Activated T-helper 2 cell treated with anti-CD3 and anti-CD28 coated beads, Interferon-gamma antibody, Interleukin-2, Interleukin-4, amounts not matched to agents 10 μg/mL and 5 μg/mL and 100 μg/mL, durations not matched to agents 14 hours and 24 hours and 36 hours (primary cell): ENCODE data around the gene MGMT. TPM values are rescaled to one million over a fixed set of nuclear protein-coding genes. Genes with fewer than 3 reads are reported as not detected.

Source experiments
- DNase-seq: peaks from one replicate; pipeline ENCODE4 v3.0.0; 2021; ENCODE audit warnings: low spot score
- H3K27ac Mint-ChIP-seq: one replicate; pipeline ENCODE4 v1.8.0; 2021; ENCODE audit warnings: mixed read lengths
- H3K27me3 Mint-ChIP-seq: one replicate; pipeline ENCODE4 v1.8.0; 2021; ENCODE audit warnings: low read depth, mixed read lengths
- H3K36me3 Mint-ChIP-seq: one replicate; pipeline ENCODE4 v1.8.0; 2021; ENCODE audit warnings: low read depth, mixed read lengths
- H3K4me1 Mint-ChIP-seq: one replicate; pipeline ENCODE4 v1.8.0; 2021; ENCODE audit warnings: low read depth, mixed read lengths
- H3K4me3 Mint-ChIP-seq: one replicate; pipeline ENCODE4 v1.8.0; 2021; ENCODE audit warnings: low read depth, mild to moderate bottlenecking, moderate library complexity, mixed read lengths
- H3K9me3 Mint-ChIP-seq: one replicate; pipeline ENCODE4 v1.8.0; 2021; ENCODE audit warnings: mixed read lengths
- intact Hi-C: fragments of 100-400 bp; cut with micrococcal nuclease; formaldehyde crosslinking; loops from one replicate; pipeline ENCODE4 v1.15.1; 2023
- total RNA-seq: library from RNA; stranded (reverse); gene quantifications from 2 replicates; pipeline ENCODE4 v1.2.3, GENCODE V29; 2022

The MGMT gene
- total RNA-seq, 1 donor from 2014 or later, result 15.8 TPM

DNA sequence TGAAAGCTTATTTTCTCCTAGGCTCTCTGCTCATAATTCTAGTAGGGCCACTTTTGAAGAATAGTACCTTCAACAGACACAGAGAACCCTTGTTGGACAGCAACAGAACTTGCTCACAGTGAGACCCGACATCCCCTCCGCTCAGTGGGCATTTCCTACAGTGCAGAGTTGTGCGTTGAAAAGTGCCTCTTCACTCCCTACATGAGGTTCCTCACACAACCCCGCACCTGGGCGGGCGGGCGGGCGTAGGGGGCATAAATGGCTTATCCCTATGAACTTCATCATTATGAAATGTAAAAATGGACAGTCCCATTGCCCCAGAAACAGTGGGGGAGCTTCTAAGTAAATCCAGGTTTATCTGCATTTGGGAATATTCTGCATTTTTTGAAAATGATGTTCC, 174.9 kb downstream of the MGMT start:
- Mint-ChIP-seq H3K27ac (no peak overlapping the region), H3K4me3 (no peak overlapping the region), H3K27me3 (no peaks in the 10 kb centered on the region), H3K36me3 (no peaks in the 10 kb centered on the region), H3K4me1 (no peaks in the 10 kb centered on the region), H3K9me3 (no peaks in the 10 kb centered on the region)
- intact Hi-C loops, result no loop called here
- no peak for DNase-seq

DNA sequence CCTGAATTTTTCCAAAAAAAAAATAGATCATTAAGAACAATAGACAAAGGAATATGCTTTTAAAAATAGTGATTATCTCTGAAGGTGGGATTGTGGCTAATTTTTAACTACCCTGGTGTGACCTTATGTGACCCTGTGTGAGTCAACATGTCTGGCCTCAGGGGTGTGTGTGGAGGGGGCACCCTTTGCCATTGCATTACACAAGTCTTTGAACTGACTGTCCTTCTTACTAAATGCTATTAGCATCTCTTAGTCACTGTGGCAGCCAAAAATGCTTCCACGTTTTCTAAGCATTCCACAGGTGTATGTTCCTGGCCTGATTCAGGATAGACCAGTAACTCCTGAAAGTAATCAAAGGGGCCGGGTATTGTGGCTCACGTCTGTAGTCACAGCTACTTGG, 175.4 kb downstream of the MGMT start:
- H3K9me3 Mint-ChIP-seq, result no peaks in the 10 kb centered on the region
- no peak overlapping the region for H3K27ac Mint-ChIP-seq
- no peaks in the 10 kb centered on the region for H3K4me1 Mint-ChIP-seq
- H3K4me3 Mint-ChIP-seq, result no peak overlapping the region
- no peak for DNase-seq
- H3K36me3 Mint-ChIP-seq, result no peaks in the 10 kb centered on the region
- H3K27me3 Mint-ChIP-seq, result no peaks in the 10 kb centered on the region
- intact Hi-C loops, result no loop called here

DNA sequence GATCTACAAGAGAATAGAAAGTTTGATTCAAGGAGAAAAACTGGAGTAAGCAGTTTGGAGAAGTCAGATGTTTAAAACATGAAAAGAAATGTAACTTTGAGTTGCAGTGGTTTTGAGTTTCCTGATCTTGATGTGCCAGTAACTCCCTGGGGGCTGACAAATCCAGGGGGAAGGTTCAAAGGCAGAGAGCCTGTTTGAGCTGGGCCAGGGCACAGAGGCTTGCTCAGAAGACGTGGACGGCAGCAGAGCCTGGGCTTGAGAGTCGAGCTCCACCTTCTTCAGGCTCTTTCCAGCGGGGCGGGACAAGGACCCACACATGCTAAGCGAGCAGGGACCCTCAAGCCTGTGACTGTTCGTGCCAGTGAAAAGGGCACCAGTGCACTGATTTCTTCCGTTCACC, 176.2 kb downstream of the MGMT start:
- no peaks in the 10 kb centered on the region for H3K9me3 Mint-ChIP-seq
- no peak for DNase-seq
- no peaks in the 10 kb centered on the region for H3K36me3 Mint-ChIP-seq
- H3K4me3 Mint-ChIP-seq, result no peak overlapping the region
- intact Hi-C loops, result no loop called here
- no peaks in the 10 kb centered on the region for H3K27me3 Mint-ChIP-seq
- H3K27ac Mint-ChIP-seq, result no peak overlapping the region
- H3K4me1 Mint-ChIP-seq, result no peaks in the 10 kb centered on the region

DNA sequence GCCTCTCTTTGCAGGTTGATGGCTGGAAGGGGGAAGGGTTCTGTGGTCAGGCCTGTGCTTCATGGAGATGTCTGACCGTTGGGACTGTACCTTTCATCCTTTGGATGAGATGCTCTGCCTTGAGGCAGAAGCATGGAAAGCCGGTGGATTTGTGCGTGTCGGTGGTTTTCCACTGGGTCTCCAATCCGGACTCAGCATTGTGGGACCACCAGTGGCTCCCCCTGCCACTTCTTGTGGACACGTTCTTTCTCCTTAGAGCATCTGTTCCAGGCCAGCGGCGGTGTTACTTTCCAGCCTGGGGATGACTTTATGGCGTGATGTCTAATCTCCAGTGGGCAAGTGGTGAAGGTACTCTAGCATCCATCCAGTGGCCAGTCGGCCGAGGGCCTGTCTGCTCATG, 178.4 kb downstream of the MGMT start:
- no peak for DNase-seq
- Mint-ChIP-seq H3K27ac (no peak overlapping the region), H3K4me3 (no peak overlapping the region), H3K36me3 (no peaks in the 10 kb centered on the region), H3K27me3 (no peaks in the 10 kb centered on the region), H3K9me3 (no peaks in the 10 kb centered on the region), H3K4me1 (no peaks in the 10 kb centered on the region)
- intact Hi-C loops, result no loop called here

DNA sequence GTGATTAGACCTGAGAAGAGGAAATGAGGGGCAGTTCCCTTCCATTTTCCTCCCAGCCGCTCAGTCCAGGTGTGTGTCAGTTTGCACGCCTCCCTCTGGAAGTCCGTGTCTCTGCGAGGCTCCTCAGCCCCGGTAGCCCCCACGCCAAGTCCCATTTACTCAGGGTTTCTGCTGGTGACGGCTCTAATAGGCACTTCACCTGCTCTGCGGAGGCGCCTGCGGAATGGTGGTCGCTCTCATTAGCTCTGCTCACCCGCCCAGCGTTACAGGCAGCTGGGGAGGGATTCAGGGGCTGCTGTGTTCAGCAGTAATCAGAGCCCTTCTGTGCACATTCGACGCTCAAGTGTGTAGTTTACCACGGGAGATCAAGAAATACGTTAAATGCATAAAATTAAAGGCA, 179.9 kb downstream of the MGMT start:
- no peak overlapping the region for H3K27ac Mint-ChIP-seq
- H3K36me3 Mint-ChIP-seq, result no peaks in the 10 kb centered on the region
- no peaks in the 10 kb centered on the region for H3K27me3 Mint-ChIP-seq
- H3K9me3 Mint-ChIP-seq, result no peaks in the 10 kb centered on the region
- H3K4me1 Mint-ChIP-seq, result no peaks in the 10 kb centered on the region
- DNase-seq, result no peak
- intact Hi-C loops, result no loop called here
- H3K4me3 Mint-ChIP-seq, result no peak overlapping the region

DNA sequence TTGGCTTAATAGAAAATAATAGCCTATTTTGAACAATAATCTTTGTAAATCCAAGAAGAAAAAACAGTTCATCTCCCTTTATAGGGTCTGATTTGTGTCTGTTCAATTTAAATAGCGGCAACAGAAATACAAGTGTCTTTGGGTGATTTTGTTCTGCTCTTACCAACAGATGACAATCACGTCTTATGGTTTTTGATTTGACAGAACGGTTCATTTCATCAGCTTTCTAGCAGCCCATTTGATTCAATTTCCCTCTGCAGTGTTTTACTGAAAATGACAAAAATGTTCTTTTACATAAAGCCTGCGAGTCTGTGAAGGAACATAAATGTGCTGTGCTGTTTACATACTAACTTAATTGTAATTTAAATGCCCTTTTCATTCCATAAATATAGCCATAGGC, 180.5 kb downstream of the MGMT start:
- Mint-ChIP-seq H3K4me3 (no peak overlapping the region), H3K27me3 (no peaks in the 10 kb centered on the region), H3K9me3 (no peaks in the 10 kb centered on the region), H3K4me1 (no peaks in the 10 kb centered on the region), H3K36me3 (no peaks in the 10 kb centered on the region), H3K27ac (no peak overlapping the region)
- DNase-seq, result no peak
- intact Hi-C loops, result no loop called here

DNA sequence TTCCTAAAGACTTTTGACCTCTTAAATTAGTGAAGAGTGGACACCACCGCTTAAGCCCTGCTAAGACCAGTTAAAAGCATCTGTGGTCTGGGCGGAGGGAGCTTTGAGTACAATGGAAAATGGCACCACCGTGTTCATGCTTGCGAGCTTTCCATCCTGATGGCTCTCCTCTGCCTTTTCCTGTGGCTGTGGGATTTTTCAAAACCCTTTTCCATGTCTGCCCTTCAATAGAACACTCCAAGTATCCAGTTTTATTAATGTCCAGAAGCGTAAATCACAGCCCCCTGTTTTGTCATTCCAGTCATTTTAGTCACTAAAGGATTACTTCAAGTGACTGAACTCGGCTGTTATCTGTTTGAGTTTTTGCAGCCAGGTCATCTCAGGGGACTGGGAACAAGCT, 181.8 kb downstream of the MGMT start:
- intact Hi-C loops, result no loop called here
- Mint-ChIP-seq H3K4me1 (no peaks in the 10 kb centered on the region), H3K27ac (no peak overlapping the region), H3K36me3 (no peaks in the 10 kb centered on the region), H3K9me3 (no peaks in the 10 kb centered on the region), H3K27me3 (no peaks in the 10 kb centered on the region), H3K4me3 (no peak overlapping the region)
- no peak for DNase-seq

DNA sequence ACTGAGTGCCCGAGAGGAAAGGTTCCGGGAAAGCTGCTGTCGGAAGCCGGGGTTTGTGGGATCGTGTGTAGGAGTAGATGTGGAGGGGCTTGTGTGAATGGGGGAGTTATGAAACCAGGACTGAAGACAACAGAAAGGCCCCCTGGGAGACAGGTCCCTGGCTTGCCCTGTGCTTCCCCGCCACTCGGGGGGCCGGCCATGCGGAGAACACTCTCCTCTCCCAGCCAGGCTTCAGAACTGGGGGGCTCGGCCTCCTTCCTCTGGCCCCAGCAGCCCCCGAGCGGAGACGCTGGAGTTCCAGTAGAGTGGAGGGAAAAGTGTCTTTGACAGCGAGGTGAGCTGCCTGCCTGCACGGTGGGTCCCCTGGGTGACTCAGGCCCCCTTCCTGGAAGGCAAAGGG, 185.0 kb downstream of the MGMT start:
- H3K4me3 Mint-ChIP-seq, result no peak overlapping the region
- H3K36me3 Mint-ChIP-seq, result no peaks in the 10 kb centered on the region
- DNase-seq, result no peak
- H3K27me3 Mint-ChIP-seq, result no peaks in the 10 kb centered on the region
- H3K4me1 Mint-ChIP-seq, result no peaks in the 10 kb centered on the region
- intact Hi-C loops, result no loop called here
- no peaks in the 10 kb centered on the region for H3K9me3 Mint-ChIP-seq
- no peak overlapping the region for H3K27ac Mint-ChIP-seq

DNA sequence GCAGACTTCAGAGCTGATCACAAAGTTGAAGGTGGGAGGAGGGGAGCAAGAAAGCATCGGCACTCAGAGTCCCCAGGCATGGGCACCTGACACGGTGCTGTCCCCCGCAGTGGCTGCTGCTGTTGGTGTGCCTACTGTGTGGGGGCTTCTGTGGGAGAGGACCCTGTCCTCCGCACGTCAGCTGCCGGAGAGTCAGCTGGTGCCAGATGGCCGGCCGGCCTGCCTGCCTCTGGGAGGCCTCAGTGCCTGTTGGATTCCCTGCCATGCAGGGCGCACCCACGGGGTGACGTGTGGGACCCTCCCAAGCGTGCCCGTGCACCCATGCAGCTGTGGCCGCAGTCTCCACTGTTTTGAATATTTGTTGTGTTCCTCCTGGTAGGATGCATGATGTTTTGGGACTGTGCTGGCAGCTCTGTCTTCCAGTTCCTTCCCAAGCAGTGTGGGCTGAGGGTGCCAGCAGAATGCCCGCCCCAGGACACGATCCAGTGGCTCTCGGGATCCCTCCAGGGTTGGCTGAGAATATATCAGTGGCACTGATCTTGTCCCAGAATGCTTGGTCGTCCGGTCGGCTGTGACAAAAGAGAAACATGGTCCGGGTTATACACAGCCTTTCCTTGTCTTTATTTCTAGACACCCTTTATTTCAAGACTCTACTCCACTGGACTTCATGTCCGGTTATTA, 185.6 kb downstream of the MGMT start:
- intact Hi-C loops, result no loop called here
- no peaks in the 10 kb centered on the region for H3K27me3 Mint-ChIP-seq
- DNase-seq, result no peak
- H3K4me3 Mint-ChIP-seq, result no peak overlapping the region
- H3K4me1 Mint-ChIP-seq, result no peaks in the 10 kb centered on the region
- H3K36me3 Mint-ChIP-seq, result no peaks in the 10 kb centered on the region
- H3K27ac Mint-ChIP-seq, result no peak overlapping the region
- H3K9me3 Mint-ChIP-seq, result no peaks in the 10 kb centered on the region

DNA sequence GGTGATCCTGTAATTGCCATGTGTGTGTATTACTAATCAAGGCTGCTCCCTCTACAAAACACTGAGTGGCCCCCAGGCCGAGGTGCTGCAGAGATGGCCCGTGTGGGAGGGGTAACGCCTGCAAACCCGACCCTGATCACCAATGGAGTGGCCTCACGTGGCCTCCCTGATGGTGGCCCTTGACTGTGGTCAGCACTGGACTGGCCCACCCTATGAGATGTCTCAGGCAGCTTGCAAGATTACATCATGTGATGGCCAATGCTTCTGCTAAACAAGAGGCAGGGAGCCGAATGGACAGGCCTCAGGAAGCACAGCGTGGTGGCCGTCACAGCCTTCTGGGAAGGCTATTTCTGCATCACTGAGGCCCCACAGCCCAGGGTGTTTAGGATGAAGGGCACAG, 186.4 kb downstream of the MGMT start:
- no peaks in the 10 kb centered on the region for H3K9me3 Mint-ChIP-seq
- no peak overlapping the region for H3K27ac Mint-ChIP-seq
- no peaks in the 10 kb centered on the region for H3K4me1 Mint-ChIP-seq
- H3K36me3 Mint-ChIP-seq, result no peaks in the 10 kb centered on the region
- H3K27me3 Mint-ChIP-seq, result no peaks in the 10 kb centered on the region
- no peak for DNase-seq
- intact Hi-C loops, result no loop called here
- no peak overlapping the region for H3K4me3 Mint-ChIP-seq

DNA sequence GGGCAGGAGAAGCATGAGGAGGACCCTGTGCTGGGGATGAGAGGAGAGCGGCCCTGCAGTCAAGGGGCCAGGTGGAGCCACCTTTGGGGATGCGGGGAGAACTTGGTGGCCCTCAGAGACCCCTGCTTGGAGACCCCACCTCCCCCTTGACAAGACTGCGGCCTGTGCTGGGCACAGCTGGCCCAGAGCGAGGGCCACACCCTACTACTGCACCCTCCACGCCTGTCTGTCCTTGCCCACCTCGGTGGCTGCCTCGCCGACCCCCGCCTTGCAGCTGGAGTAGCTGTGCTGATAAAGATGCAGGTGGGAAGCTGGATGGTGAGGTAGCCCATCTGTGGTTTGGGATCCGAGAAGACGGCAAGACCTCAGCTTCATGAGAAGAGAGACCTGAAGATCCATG, 186.8 kb downstream of the MGMT start:
- intact Hi-C loops, result no loop called here
- H3K4me1 Mint-ChIP-seq, result no peaks in the 10 kb centered on the region
- no peak for DNase-seq
- no peaks in the 10 kb centered on the region for H3K36me3 Mint-ChIP-seq
- no peaks in the 10 kb centered on the region for H3K9me3 Mint-ChIP-seq
- H3K27ac Mint-ChIP-seq, result no peak overlapping the region
- no peak overlapping the region for H3K4me3 Mint-ChIP-seq
- H3K27me3 Mint-ChIP-seq, result no peaks in the 10 kb centered on the region

DNA sequence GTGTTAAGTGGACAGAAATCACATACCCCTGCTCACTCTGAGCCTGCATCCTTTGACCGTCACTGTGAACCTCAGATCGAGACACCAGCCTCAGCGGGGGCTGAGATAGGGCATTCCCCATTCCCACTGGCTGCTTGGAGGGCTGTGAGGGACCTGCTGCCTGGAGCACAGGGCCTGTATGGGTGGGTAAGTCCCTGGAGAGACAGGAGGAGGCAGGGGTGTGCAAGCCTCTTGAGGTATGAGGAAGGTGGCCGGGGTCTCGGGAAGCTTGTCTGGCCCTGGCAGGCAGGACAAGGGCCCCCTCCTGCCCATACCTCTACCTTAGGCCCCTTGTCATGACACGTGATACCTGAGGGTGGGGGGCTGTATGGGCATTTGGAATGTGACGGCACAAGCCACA, 187.4 kb downstream of the MGMT start:
- Mint-ChIP-seq H3K27me3 (no peaks in the 10 kb centered on the region), H3K4me3 (no peak overlapping the region), H3K27ac (no peak overlapping the region), H3K36me3 (no peaks in the 10 kb centered on the region), H3K9me3 (no peaks in the 10 kb centered on the region), H3K4me1 (no peaks in the 10 kb centered on the region)
- DNase-seq, result no peak
- intact Hi-C loops, result no loop called here

DNA sequence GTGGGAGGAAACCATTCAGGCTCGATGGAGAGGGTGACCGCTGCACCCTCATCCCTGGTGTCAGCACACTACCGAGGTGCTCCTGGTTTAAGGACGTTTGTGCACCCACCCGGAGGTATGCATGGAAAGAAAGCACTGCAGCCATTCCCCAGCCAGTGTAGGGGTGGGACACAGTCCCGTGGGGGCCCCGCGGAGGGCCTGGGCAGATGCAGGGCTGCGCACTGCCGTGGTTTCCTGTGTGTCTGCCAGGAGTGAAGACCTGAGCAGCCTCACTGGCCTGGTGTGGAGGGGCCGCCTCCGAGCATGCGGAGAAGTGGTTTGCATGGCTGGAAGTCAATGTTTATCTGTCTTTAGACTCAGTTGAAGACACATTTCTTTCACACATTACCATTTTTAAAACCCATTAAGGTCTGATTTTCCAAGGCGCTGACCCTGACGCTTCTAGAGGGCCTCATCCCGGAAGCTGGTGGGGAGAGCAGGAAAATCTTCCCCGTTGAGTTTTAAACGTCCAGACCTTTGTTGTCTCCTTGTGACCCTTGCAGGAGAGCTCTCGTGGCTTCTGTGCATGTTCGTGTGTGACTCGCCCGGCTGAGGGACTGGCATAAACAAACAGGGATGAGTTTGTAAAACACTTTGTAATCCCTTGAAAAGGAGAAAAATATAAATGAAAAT, 188.1 kb downstream of the MGMT start:
- no peak for DNase-seq
- H3K4me1 Mint-ChIP-seq, result no peaks in the 10 kb centered on the region
- H3K4me3 Mint-ChIP-seq, result no peak overlapping the region
- intact Hi-C loops, result no loop called here
- H3K27me3 Mint-ChIP-seq, result no peaks in the 10 kb centered on the region
- no peak overlapping the region for H3K27ac Mint-ChIP-seq
- H3K36me3 Mint-ChIP-seq, result no peaks in the 10 kb centered on the region
- no peaks in the 10 kb centered on the region for H3K9me3 Mint-ChIP-seq

DNA sequence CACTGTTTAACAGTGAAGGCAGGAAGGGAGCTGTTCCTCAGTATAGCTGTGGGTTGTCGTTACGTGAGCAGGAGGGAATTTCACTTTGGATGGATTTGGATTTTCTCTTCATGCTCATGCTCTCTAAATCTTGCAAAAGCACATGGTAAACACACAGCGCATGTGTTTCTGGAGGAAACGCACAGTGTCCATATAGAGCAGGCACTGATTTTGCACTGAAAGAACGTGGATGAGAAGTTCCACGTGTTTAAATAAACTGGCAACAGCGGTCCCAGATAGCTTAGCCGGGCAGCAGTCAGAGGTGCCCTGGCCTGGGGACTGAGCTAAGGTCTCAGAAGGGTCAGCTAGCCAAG, 188.6 kb downstream of the MGMT start:
- DNase-seq, result no peak
- Mint-ChIP-seq H3K27me3 (no peaks in the 10 kb centered on the region), H3K4me1 (no peaks in the 10 kb centered on the region), H3K36me3 (no peaks in the 10 kb centered on the region), H3K4me3 (no peak overlapping the region), H3K27ac (no peak overlapping the region), H3K9me3 (no peaks in the 10 kb centered on the region)
- intact Hi-C loops, result no loop called here
